ENCODE data around the gene PDE7B.

PDE7B gene

GRCh38 chr6:135972150-135972549 is 120.6 kb downstream of the PDE7B start:
- Histone ChIP-seq H2AFZ (ENCODE audit: low read length) (no peak overlapping the region), H3K4me2 (ENCODE audit: low read depth, low read length, poor library complexity, severe bottlenecking) (no peak overlapping the region), H3K4me1 (ENCODE audit: insufficient read depth, low read length, poor library complexity, severe bottlenecking) (no peaks in the 10 kb centered on the region), H3K79me2 (ENCODE audit: insufficient read depth, low read length) (no peaks in the 10 kb centered on the region), H3K27me3 (ENCODE audit: insufficient read depth, low read length, poor library complexity, severe bottlenecking) (no peaks in the 10 kb centered on the region), H3K9ac (ENCODE audit: low read depth, low read length, poor library complexity, severe bottlenecking) (no peak overlapping the region), H3K9me2 (replicated peaks; ENCODE audit: low read depth, low read length) (no peaks in the 10 kb centered on the region; the same call in 1 of the 2 replicates), H3F3A (ENCODE audit: low read depth) (no peaks in the 10 kb centered on the region), H3K36me3 (ENCODE audit: insufficient read depth, low read length) (no peaks in the 10 kb centered on the region), H4K20me1 (ENCODE audit: insufficient read depth, low read length, poor library complexity, severe bottlenecking) (no peaks in the 10 kb centered on the region), H3K9me3 (ENCODE audit: insufficient read depth, low read depth, low read length) (no peaks in the 10 kb centered on the region), H3K4me3 (ENCODE audit: low read length, poor library complexity, severe bottlenecking) (no peak overlapping the region)
- TF ChIP-seq EZH2phosphoT487 (IDR thresholded peaks at IDR 0.05; ENCODE audit: borderline replicate concordance) (no peak), CTCF (conservative IDR thresholded peaks at IDR 0.05; ENCODE audit: low read length) (no peak)

GRCh38 chr6:135972586-135972985 is 121.1 kb downstream of the PDE7B start:
- Histone ChIP-seq H3K4me3 (ENCODE audit: low read length, poor library complexity, severe bottlenecking) (no peak overlapping the region), H3K9ac (ENCODE audit: low read depth, low read length, poor library complexity, severe bottlenecking) (no peak overlapping the region), H4K20me1 (ENCODE audit: insufficient read depth, low read length, poor library complexity, severe bottlenecking) (no peaks in the 10 kb centered on the region)

GRCh38 chr6:135974426-135974825 is 122.9 kb downstream of the PDE7B start:
- no peaks in the 10 kb centered on the region for H3K9me3 ChIP-seq (ENCODE audit: insufficient read depth, low read depth, low read length)
- no peak overlapping the region for H3K4me2 ChIP-seq (ENCODE audit: low read depth, low read length, poor library complexity, severe bottlenecking)
- H3K36me3 ChIP-seq (ENCODE audit: insufficient read depth, low read length), result no peaks in the 10 kb centered on the region
- no peak overlapping the region for H3K9ac ChIP-seq (ENCODE audit: low read depth, low read length, poor library complexity, severe bottlenecking)
- H3K79me2 ChIP-seq (ENCODE audit: insufficient read depth, low read length), result no peaks in the 10 kb centered on the region
- H2AFZ ChIP-seq (ENCODE audit: low read length), result no peak overlapping the region
- TF ChIP-seq EZH2phosphoT487 (IDR thresholded peaks at IDR 0.05; ENCODE audit: borderline replicate concordance) (no peak), CTCF (conservative IDR thresholded peaks at IDR 0.05; ENCODE audit: low read length) (no peak)
- no peaks in the 10 kb centered on the region for H4K20me1 ChIP-seq (ENCODE audit: insufficient read depth, low read length, poor library complexity, severe bottlenecking)
- H3F3A ChIP-seq (ENCODE audit: low read depth), result no peaks in the 10 kb centered on the region
- no peaks in the 10 kb centered on the region for H3K4me1 ChIP-seq (ENCODE audit: insufficient read depth, low read length, poor library complexity, severe bottlenecking)
- no peaks in the 10 kb centered on the region for H3K27me3 ChIP-seq (ENCODE audit: insufficient read depth, low read length, poor library complexity, severe bottlenecking)
- no peak overlapping the region for H3K4me3 ChIP-seq (ENCODE audit: low read length, poor library complexity, severe bottlenecking)
- H3K9me2 ChIP-seq (replicated peaks; ENCODE audit: low read depth, low read length), result no peaks in the 10 kb centered on the region; the same call in 1 of the 2 replicates

More at GRCh38 chr6:135972586-135972985, 121.1 kb downstream of the PDE7B start:
- H3K79me2 ChIP-seq (ENCODE audit: insufficient read depth, low read length), result no peaks in the 10 kb centered on the region
- H3K27me3 ChIP-seq (ENCODE audit: insufficient read depth, low read length, poor library complexity, severe bottlenecking), result no peaks in the 10 kb centered on the region
- H2AFZ ChIP-seq (ENCODE audit: low read length), result no peak overlapping the region
- no peaks in the 10 kb centered on the region for H3K4me1 ChIP-seq (ENCODE audit: insufficient read depth, low read length, poor library complexity, severe bottlenecking)
- no peak overlapping the region for H3K4me2 ChIP-seq (ENCODE audit: low read depth, low read length, poor library complexity, severe bottlenecking)
- H3K36me3 ChIP-seq (ENCODE audit: insufficient read depth, low read length), result no peaks in the 10 kb centered on the region
- H3K9me3 ChIP-seq (ENCODE audit: insufficient read depth, low read depth, low read length), result no peaks in the 10 kb centered on the region
- H3K9me2 ChIP-seq (replicated peaks; ENCODE audit: low read depth, low read length), result no peaks in the 10 kb centered on the region; the same call in 1 of the 2 replicates
- no peaks in the 10 kb centered on the region for H3F3A ChIP-seq (ENCODE audit: low read depth)
- TF ChIP-seq CTCF (conservative IDR thresholded peaks at IDR 0.05; ENCODE audit: low read length), result no peak
- no peak for TF ChIP-seq EZH2phosphoT487 (IDR thresholded peaks at IDR 0.05; ENCODE audit: borderline replicate concordance)
